ENCODE data around the gene PPFIBP2.

PPFIBP2 gene

GRCh38 chr11:7490054-7490453, 23.7 kb upstream of the PPFIBP2 start:
- TF ChIP-seq CTCF (IDR thresholded peaks at IDR 0.05; ENCODE audit: low read depth, low read length), result no peak
- DNase-seq (ENCODE audit: extremely low read depth, low read depth), result peak; percentile 49

GRCh38 chr11:7490535-7490934, 23.3 kb upstream of the PPFIBP2 start:
- no peak for DNase-seq (ENCODE audit: extremely low read depth, low read depth)
- no peak for TF ChIP-seq CTCF (IDR thresholded peaks at IDR 0.05; ENCODE audit: low read depth, low read length)

GRCh38 chr11:7492253-7492652, 21.5 kb upstream of the PPFIBP2 start:
- DNase-seq (ENCODE audit: extremely low read depth, low read depth), result no peak
- no peak for TF ChIP-seq CTCF (IDR thresholded peaks at IDR 0.05; ENCODE audit: low read depth, low read length)

- no peak for DNase-seq (ENCODE audit: extremely low read depth, low read depth)
- no peak for TF ChIP-seq CTCF (IDR thresholded peaks at IDR 0.05; ENCODE audit: low read depth, low read length)
These were observed 20.1 kb upstream of the PPFIBP2 start for GRCh38 chr11:7493670-7494069.

- no peak for TF ChIP-seq CTCF (IDR thresholded peaks at IDR 0.05; ENCODE audit: low read depth, low read length)
- DNase-seq (ENCODE audit: extremely low read depth, low read depth), result no peak
These were observed 19.6 kb upstream of the PPFIBP2 start for GRCh38 chr11:7494086-7494745.

GRCh38 chr11:7495882-7496551, 17.8 kb upstream of the PPFIBP2 start:
- no peak for TF ChIP-seq CTCF (IDR thresholded peaks at IDR 0.05; ENCODE audit: low read depth, low read length)
- DNase-seq (ENCODE audit: extremely low read depth, low read depth), result no peak

- no peak for DNase-seq (ENCODE audit: extremely low read depth, low read depth)
- TF ChIP-seq CTCF (IDR thresholded peaks at IDR 0.05; ENCODE audit: low read depth, low read length), result no peak
These were observed 15.6 kb upstream of the PPFIBP2 start for GRCh38 chr11:7498193-7498592.

Data from AG09319 (cell line).